Colonic mucosa (tissue), 4 donors: ENCODE data around the gene RNF112. TPM values are rescaled to one million over a fixed set of nuclear protein-coding genes. Genes with fewer than 3 reads are reported as not detected.
"Not testable (repeated sequence)": the region's sequence is repeated elsewhere in the genome, so short reads cannot be mapped to it uniquely, and the experiment has no call there.

Source experiments
- DNase-seq: peaks from one replicate; pipeline ENCODE4 v3.0.0-alpha.2; 2020
- H3K27ac ChIP-seq: fragments of 200-600 bp; one replicate; pipeline ENCODE4 v1.8.0; 2021
- H3K27me3 ChIP-seq: fragments of 200-600 bp; one replicate; pipeline ENCODE4 v1.8.0; 2021
- H3K36me3 ChIP-seq: fragments of 200-600 bp; one replicate; pipeline ENCODE4 v1.8.0; 2021
- H3K4me1 ChIP-seq: fragments of 200-600 bp; one replicate; pipeline ENCODE4 v1.8.0; 2021; ENCODE audit warnings: mild to moderate bottlenecking
- H3K4me3 ChIP-seq: fragments of 200-600 bp; one replicate; pipeline ENCODE4 v1.8.0; 2021
- H3K9ac ChIP-seq, 2 donors: one replicate each; pipeline ENCODE4 v1.7.0; 2013; ENCODE audit warnings: control low read depth in 2 of 2, low read depth in 2 of 2, low read length in 2 of 2
- H3K9me3 ChIP-seq: fragments of 200-600 bp; one replicate; pipeline ENCODE4 v1.8.0; 2021
- CTCF ChIP-seq: fragments of 200-600 bp; IDR thresholded peaks from one replicate; pipeline ENCODE4 v1.8.0; 2022; ENCODE audit warnings: antibody characterized with exemption, mild to moderate bottlenecking
- intact Hi-C: fragments of 100-400 bp; cut with DNase I; formaldehyde crosslinking; loops from one replicate; pipeline ENCODE4 v1.14.1; 2022
- total RNA-seq, 2 donors: library from RNA; stranded (reverse); fragmentation: NEBNext Ultra II Directional in 1 of 2; extraction: Animal tissue kit (Norgen Biotek cat#: 25700) in 1 of 2; gene quantifications; one replicate each; pipeline ENCODE4 v1.2.1, GENCODE V29; 2021
- donor health status: healthy.
- donor health status: DM: no; HTN: no; CAD: no.
- donor health status: DM: no; HTN: no; CAD: no.

RNF112 gene
- total RNA-seq, 2 donors from 2014 or later: 2.4 to 4.3 TPM

DNA sequence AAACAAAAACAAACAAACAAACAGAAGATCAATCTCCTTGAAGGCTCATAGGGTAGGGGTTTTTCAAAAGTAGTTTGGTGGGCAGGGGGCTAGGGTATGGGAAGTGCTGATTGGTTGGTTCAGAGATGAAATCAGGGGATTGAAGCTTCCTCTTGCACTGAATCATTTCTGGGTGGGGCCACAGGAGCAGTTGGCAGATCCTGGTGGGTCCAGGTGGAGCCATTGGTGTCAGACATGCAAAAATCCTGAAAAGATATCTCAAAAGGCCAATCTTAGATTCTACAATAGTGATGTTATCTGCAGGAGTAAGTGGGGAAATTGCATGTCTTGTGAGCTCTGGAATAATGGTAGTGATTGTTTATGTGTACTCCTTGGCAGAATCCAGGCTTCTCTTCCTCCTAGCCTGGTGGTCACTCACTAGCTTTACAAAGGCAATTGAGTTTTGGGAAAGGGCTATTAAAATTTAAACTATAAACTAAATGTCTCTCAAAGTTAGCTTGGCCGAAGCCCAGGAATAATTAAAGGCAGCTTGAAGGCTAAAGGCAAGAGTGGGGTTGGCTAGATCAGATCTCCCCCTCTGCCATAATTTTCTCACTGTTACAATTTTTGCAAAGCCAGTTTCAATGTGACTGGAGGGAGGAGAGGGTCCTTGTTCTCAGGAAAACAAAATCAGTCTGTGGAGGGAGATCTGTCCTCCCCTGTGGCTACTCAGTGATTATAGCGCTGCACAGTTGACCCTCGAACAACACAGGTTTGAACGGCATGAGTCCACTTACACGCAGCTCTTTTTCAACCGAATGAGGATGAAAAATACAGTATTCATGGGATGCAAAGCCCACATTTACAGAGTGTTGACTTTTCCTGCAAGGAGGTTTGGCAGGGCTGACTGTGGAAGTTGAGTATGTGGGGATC lies 45.2 kb downstream of the RNF112 start:
- no peak overlapping the region for H3K4me3 ChIP-seq
- intact Hi-C loops: no loop called here
- DNase-seq: no peak

GRCh38 chr17:19457046-19457445 lies 46.0 kb downstream of the RNF112 start:
- Histone ChIP-seq H3K36me3 (no peaks in the 10 kb centered on the region), H3K4me1 (no peaks in the 10 kb centered on the region), H3K4me3 (no peak overlapping the region), H3K9ac (no peak overlapping the region), H3K27ac (no peak overlapping the region), H3K9me3 (no peaks in the 10 kb centered on the region), H3K27me3 (no peaks in the 10 kb centered on the region)
- intact Hi-C loops: no loop called here
- no peak for TF ChIP-seq CTCF
- no peak for DNase-seq

More for the DNA sequence above, 45.2 kb downstream of the RNF112 start:
- no peak overlapping the region for H3K27ac ChIP-seq
- H3K27me3 ChIP-seq: no peaks in the 10 kb centered on the region
- H3K9me3 ChIP-seq: no peaks in the 10 kb centered on the region
- H3K36me3 ChIP-seq: no peaks in the 10 kb centered on the region
- no peak overlapping the region for H3K9ac ChIP-seq
- no peaks in the 10 kb centered on the region for H3K4me1 ChIP-seq
- no peak for TF ChIP-seq CTCF

DNA sequence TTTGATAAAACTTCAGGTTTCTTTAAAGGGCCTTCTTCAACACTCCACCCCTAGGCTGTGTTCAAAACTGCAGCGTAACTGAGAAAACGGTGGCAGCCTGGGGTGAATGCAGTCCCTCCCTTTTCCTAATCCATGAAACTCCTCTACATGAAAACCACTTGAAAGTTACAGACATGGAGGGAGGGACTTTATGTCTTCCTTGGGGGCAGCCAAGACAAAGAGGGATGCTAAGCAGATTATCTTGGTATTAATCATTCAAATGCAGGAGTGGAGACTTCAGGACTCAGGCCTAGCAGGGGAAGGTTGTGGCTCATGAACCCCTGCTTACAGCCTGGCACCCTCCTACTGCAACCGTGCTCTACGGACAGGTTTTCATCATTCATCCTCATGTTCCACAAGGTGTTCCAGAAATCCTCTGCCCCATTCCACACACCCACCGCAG lies 46.8 kb downstream of the RNF112 start:
- Histone ChIP-seq H3K9me3 (no peaks in the 10 kb centered on the region), H3K9ac (no peak overlapping the region), H3K27me3 (no peaks in the 10 kb centered on the region), H3K4me3 (no peak overlapping the region), H3K27ac (no peak overlapping the region), H3K36me3 (no peaks in the 10 kb centered on the region), H3K4me1 (peaks cover 5% of the 10 kb centered on the region)
- intact Hi-C loops: no loop called here
- DNase-seq: no peak
- TF ChIP-seq CTCF: no peak

DNA sequence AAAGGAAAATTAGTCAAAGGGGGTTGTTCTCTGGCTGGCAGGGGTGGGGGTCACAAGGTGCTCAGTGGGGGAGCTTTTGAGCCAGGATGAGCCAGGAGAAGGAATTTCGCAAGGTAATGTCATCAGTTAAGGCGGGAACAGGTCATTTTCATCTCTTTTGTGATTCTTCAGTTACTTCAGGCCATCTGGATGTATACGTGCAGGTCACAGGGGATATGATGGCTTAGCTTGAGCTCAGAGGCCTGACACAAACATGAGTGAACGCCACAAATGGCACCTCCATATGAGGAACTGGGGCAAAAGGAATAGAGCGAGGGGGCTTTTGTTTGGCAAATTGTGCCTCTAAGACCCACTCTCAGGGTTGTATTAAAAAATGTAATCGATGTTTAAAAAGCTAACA lies 47.4 kb downstream of the RNF112 start:
- H3K9me3 ChIP-seq, intact Hi-C loops, H3K9ac ChIP-seq, H3K27me3 ChIP-seq, H3K36me3 ChIP-seq, H3K4me1 ChIP-seq, H3K4me3 ChIP-seq, H3K27ac ChIP-seq: not testable (repeated sequence)
- peak; percentile 11 for DNase-seq

DNA sequence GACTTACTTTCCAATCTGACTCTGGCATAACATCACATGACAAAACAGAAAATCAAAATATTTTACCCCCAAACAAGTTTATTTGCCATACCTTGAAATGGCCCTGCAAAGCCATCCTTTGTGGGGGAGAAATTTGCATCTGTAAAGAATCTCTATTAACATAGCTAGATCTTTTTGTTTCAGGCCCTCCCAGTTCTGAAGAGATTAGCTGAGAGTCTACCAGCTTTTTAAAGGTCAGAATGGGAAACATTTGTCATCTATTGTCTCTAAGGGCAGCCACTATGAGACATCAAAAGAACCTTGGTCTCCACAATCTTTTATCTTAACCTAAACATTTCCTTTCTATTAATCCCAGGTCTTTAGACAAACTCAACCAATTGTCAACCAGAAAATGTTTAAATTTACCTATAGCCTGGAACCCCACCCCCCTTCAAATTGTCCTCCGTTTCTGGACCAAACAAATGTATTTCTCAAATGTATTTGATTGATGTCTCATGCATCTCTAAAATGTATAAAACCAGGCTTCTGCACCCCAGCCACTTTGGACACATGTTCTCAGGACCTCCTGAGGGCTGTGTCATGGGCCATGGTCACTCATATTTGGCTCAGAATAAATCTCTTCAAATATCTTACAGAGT lies 48.1 kb downstream of the RNF112 start:
- H3K4me1 ChIP-seq, intact Hi-C loops, H3K4me3 ChIP-seq, H3K9ac ChIP-seq, H3K36me3 ChIP-seq, H3K27ac ChIP-seq, H3K27me3 ChIP-seq, H3K9me3 ChIP-seq: not testable (repeated sequence)
- peak; percentile 12 for DNase-seq

GRCh38 chr17:19460700-19461099 lies 49.7 kb downstream of the RNF112 start:
- peaks cover 8% of the 10 kb centered on the region for H3K4me1 ChIP-seq
- no peaks in the 10 kb centered on the region for H3K27me3 ChIP-seq
- intact Hi-C loops: no loop called here
- DNase-seq: peak; percentile 38
- TF ChIP-seq CTCF: no peak
- no peak overlapping the region for H3K4me3 ChIP-seq
- no peaks in the 10 kb centered on the region for H3K9me3 ChIP-seq
- no peak overlapping the region for H3K9ac ChIP-seq
- H3K27ac ChIP-seq: no peak overlapping the region
- H3K36me3 ChIP-seq: no peaks in the 10 kb centered on the region
